Cerebellar nuclear complex (tissue), 1 donor: Measurements from ENCODE around the gene TMEM218.
"Not testable (repeated sequence)": the region's sequence is repeated elsewhere in the genome, so short reads cannot be mapped to it uniquely, and the experiment has no call there.

Source experiments
- DNase-seq, 2 experiments: peaks; one replicate each; lab custom pipeline; 2025; lab: John Stamatoyannopoulos, UW

Gene TMEM218

DNA sequence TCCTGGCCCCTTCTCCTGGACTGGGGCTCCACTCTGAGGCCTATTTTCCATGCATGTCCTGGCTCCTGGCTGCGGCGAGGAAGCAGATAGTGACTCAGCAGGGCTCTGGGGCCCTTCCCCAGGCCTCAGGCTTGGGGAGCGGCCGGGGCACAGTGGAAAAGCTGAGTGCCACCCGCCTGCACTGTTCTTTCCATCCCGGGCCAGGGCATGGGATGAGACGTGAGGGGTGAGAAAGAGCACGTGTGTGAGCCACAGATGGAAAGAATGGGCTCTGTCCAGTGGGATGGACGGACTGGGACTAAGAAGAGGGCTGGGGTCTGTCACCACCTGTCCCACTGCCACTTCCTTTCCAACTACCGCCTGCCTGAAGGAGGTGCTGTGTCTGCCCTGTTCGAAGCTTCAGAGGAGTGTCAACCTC, 35.5 kb downstream of the TMEM218 start:
- DNase-seq, result no peak

DNA sequence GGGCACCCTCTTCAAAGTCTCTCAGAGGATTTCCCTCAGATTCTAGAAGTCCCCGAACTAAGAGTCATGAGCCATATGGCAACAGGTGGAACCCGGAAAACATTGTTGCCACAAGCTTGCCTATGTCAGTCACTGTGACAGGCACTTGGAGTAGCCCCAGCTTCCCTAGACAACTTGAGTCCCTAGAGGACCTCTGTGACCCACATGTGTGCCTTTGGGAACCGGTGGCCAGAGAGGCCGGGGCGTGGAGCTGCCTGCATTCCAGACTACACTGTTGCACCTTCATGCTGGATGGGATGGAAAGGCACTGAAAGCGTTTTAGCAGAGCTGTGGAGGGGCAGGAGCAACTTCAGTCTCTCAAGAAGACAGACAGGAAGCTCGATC, 36.2 kb downstream of the TMEM218 start:
- DNase-seq, result no peak

DNA sequence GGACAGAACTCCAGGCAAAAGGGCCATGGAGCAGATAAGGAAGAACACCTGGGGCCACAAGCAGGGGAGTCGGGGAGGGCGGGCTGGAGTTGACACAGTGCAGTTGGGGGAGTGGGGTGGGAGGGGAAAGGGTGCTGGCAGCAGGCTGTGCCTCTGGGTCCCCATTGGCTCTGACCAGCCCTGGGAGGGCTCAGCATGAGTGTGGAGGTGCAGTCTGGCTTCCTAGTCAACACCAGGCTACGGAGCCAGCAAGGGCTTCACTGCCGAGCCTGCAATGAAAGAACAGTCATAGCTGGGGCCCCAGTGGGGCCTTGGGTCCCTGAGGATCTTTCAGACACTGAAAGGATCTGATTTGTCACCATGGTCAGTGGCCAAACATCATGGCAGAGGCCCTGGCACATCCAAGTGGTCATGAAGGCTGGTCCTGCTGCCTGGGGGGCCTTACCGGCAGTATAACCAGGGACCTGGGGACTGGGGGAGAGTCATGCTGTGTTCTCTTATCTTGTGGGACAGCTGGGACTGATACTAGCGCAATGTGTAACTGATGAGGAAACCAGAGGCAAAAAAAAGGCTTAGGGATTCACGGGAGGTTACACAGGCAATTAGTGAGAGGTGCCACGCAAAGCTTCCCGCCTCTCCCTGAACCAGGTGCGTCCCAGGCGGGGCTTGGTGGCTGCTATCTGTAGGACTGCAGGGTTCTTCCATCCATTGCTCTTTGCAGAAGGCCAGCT, 36.8 kb downstream of the TMEM218 start:
- no peak for DNase-seq

DNA sequence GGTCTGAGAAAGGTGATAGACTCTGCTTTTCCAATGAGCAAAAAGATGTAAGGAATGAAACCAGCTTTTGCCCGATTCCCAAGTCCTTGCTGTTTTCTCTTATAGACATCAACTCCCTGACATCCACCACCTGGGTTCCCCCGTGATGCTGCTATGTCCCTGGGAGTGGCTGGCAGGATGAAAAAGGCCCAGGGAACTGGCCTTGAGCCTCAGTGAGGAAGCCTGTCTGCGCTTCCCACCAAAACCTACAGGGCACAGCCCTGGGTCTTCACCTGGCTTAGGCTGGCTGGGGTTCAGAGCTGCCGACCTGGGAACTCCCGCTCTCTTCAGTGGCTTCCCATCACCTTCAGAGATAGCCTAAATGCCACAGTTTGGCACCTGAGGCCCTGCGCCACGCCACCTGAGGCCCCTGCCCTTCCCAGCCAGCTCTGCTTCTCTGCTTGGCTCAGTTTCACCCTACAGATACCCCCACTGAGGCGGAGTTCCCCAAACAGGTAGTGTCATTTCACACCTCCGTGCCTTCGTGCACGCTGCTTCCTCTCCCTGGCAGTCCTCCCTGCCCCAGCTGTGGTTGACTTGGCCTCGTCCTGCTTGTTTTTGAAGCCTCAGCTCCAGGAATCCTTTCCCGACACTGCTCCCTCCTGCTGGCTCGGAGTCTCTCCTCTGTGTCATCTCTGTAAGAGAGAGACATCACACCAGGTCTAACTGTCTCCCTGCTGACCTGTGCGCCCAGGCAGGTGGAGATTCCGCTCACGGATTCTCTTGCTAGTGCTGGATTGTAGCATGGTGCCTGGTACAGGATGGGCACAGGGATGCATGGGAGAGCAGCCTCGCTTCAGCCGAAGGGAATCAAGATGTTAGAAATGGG, 37.6 kb downstream of the TMEM218 start:
- no peak for DNase-seq

DNA sequence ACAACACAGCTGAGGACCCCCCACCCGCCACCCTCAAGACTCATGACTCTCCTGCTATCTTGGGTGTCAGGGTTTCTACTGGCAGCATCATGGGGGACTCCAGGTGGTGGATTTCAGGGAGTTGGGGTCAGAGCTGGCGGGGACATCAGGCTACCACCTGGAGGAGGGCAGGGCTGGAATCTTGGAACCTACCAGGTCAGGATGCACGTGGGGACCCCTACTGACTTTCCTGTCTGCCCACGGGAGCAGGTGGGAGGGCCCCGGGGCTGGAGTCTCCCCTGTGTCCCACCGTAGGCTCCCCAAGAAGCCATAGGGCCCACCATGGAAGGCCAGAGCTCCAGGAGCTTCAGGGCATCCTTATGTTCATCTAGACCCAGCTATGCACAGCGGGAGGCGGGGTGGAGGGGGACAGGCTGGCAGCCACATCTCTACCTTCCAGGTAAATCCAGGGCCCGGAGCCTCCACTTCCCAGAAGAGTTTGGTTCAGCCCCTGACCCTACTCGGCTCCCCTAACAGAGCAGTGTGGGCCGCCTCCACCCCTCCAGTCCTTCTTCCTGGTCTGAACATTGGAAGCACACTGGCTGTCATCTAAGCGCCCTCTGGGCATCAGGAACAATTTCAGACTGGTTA, 38.4 kb downstream of the TMEM218 start:
- no peak for DNase-seq

DNA sequence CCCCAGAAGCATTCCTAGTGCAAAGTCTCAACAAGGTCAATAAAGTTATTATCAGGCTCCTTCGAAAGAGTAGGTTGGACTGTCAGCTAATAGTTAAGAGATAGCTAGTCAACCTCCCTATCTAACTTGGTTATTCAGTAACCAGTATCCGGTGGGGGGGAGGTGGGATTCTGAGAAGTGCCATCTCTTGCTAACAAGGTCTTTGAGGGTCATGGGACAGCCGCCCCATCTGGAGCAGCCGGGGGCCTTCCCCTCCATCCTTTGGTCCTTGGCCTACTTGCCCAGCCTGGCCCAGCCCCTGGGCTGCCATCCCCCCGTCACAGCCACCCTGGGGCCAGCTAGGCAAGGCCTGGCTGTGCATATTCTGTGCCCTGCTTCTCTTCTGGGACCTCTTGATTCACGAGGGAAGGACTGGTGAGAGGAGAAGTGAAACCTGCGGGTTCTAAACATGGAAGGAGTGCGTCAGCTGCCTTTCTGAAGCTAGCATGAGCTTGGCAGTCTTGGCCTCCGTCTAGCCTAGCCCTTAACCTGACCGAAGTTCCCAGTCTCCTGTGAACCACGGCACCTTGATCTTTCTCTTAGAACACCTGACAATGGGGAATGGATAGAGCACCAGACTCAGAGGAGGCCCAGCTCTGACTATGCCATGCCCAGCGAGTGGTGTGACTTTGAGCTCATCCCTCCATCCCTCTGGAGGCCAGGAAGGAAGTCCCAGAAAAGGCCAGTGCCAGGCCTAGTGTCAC, 39.0 kb downstream of the TMEM218 start:
- DNase-seq, result no peak

DNA sequence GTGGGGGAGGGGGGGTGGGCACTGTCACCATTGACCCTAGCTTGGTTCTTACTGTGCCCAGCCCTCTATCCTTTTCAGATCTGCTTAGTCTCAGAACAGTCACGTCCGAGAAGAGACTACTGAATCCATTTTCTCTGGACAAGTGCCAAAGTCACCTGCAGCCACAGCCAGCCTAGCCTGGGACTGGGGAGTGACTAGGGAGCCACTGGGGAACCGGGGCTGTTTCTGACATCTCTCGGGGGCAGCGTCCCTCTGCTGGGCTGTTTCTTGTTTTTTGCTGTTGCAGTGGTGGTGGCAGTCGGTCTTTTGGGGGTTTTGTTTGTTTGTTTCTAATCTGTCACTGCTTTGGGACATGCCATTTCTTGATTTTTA, 39.6 kb downstream of the TMEM218 start:
- DNase-seq, result no peak

DNA sequence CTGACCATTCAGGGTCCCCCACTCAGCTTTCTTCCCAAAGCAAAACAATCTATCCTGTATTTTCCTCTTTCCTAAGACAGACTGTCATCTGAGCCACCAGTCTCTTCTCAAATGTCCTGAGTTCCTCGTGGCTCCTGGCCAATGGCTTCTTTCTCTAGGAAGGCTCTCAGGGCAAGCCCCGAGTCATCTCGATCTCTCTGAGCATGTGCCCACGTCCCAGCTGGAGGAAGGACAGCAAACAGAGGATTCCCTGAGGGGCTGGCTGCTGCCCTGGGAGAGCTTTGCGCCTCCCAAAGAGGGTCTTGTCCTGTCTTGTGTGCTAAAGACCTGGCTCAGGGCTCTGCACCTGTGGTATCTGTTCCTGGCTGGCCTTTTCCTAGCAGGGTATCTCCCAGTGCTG, 40.0 kb downstream of the TMEM218 start:
- DNase-seq, result no peak

DNA sequence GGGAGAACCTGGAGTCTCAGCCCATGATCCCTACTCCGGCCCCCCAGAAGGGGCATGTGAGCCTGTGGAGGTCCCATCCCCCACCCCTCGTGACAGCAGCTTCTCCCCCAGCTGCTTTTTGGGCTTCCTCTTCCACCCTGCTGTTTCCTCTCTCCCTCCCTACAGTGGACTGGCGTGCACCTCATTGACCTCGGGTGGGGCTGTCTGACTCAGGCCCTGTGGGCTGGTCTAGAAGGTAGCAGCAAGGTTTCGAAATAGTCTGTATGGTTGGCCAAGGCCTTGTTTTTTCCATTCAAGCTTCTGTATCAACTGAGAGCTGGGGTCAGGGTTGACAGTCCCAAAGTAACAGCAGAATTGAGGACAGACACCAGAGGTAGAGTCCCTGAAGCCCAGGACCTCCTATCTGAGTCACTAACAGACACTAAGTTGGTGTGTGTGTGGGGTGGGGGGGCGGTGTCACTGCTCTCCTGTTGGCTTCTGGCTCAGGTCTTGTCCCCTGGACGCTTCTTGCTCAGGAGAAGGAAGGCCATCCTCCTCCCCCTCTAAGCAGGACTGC, 40.6 kb downstream of the TMEM218 start:
- no peak for DNase-seq

DNA sequence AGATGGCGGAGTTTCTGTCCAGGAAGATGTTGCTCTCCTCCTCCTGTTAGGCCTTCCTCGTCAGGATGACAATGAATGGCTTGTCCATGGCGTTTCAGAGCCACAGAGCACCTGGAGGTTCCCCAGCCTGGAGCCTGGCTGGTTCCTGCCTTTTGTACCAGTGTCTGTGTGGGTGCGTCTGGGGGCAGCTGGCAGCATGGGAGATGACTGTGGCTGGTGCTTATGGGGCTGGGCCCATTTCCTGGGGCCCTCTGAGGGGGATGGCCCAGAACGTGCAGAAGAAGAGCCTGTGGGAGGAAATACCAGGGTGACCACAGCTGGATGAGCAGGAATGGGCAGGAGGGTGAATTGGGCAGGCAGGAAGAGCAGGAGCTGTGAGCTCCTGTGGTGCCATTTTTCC, 41.6 kb downstream of the TMEM218 start:
- no peak for DNase-seq

DNA sequence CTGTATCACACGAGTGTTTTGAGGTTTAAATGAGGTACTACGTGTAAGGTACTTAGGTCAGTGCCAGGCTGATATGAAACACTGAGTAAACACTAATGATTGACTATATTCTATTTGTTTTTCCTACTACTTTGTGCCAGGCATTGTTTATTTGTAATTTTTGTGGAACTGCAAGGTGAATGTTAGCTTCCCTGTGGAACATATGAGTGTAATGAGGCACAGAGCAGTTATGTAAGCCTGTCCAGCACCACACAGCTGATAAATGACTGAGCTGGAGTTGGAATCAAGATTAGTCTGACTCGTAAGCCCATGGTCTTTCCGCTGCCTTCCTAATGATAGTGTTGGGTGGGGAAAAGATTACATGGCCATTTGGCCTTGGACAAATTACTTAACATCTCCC, 42.4 kb downstream of the TMEM218 start:
- DNase-seq, result no peak

DNA sequence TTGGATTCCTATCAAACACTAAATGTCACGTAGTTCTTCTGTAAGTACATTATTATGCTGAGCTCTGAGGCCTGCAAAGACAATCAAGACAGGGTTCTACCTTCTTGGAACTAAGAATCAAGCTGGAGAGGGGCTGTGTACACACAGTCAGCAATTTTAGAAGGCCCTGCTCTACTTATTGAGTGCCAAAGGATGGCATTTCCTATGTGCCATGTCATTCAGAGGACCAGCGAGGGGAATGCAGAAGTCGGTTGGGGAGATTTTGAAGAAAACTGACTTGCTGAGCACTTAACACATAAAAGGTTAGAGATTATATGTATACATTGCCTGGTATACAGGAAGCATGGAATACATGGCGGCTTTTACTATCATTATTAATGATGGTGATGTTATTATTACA, 43.1 kb downstream of the TMEM218 start:
- no peak for DNase-seq

DNA sequence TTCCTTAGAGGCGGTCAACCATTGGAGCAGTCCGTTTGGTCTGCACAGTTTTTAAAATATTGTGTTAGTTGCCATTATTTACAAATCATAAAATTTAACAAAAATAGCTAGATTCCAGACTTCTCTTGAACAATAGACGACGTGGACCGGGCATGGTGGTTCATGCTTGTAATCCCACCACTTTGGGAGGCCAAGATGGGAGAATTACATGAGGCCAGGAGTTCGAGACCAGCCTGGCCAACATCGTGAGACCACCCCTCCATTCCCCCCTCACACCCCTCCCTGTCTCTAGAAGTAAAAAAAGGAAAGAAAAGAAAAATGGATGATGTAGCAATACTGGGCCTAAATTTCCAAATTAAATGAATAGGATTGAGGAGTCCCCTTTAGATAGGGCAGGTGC, 47.4 kb downstream of the TMEM218 start:
- DNase-seq, result no peak

DNA sequence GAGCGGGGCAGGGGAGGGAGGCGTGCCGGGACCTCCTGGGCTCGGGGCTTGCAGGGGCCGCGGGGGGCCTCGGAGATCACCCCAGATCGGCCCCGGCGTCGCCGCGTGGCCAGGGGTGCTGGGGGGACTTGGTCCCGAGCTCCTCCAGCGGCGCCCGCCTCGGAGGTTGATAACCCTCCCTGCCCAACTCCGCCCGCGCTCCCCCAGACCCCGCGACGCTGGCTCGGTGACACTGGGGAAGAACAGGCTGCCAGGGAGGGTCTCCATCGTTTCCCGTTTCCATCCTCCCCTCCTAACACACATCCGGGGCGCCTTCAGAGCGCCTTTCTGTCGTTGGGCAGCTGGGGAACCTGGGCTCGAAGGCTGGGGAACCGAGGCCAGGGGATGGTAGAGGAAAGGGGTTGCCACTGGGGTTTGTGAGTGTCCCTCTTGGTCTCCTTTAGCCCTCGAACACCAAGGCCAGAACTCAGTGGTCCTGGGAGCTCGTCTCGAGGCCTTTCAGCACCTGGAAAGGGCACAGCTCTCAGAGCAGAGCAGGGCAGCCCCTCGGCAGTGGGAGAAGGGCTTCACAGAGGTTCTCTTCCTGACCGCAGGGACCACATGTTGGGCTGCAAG, 47.9 kb downstream of the TMEM218 start:
- DNase-seq, result no peak

DNA sequence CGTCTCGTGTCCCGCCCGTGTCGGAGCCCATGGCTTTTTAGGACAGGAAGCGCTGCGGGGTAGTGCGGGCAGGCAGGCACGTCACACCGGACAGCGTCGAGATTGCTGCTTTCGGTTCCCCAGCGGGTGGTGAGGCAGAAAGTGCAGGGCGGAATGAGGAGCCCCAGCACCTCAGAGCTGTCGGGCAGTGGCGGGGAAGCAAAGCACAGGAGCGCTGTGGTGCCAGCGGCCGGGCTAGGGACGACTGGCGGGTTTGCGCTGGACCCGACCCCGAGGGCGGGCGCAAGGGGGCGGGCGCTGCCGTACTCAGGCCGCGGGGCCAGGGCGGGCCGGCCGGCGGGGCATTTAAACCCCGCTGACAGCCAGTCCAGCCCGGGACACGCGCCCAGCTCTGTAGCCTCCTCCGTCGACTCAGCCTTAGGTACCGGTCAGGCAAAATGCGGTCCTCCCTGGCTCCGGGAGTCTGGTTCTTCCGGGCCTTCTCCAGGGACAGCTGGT, 48.4 kb downstream of the TMEM218 start, which contains the start of gene SLC37A2:
TSS of gene SLC37A2 (plus strand) at position 375 of the 498 bp plus-strand sequence. CDS start at position 438, 63 bp downstream.
- no peak for DNase-seq

DNA sequence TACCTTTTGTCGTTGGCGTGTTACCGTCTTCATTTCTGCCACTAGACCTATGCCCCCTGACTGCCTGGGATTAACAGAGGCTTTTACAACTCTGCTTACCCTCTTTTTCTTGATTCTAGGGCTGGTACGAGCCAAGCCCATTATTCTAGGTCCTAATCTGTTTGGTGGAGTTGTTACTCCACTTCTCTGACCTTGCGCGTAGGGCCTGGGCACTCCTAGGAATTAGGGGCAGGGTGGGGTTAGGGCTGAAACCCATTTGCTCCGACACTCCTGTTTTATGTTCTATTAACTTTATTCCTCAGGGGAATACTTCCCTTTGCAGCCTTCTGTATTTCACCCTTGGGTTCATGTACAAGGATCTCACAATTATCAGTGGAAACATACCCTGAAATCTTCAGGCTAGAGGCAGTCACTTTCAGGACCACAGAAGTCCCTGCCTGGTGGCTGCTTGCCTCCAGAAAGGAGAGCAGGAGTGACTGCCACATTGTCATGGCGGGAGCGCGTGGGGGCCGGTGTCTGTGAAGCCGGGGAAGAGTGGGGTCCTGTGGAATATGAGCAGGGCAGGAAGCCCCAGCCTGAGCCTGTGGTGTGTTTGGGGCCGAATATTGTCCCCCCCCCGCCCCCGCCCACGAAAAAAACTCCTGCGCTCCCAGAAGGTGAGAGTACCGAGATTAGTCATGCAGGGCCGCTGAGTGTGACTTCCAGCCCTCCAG, 49.1 kb downstream of the TMEM218 start:
- DNase-seq, result no peak

DNA sequence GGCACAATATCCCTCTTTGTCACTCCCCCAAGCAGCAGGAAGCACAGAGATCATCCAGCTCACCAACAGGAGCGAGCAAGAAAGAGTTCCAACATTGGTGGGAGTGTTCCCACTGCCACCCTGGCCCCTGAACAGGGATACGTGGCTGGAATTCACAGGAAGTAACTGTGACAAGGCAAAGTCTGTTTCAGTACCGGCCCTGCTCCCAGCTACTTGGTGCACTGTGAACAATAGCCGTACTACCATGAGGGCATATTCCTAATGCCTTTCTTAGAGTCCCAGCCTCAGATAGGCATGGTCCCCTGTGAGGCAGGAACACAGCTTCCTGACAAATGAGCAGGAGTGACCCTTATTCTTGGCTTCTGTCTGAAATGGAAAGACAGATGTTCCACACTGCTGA, 50.1 kb downstream of the TMEM218 start:
- DNase-seq, result no peak

DNA sequence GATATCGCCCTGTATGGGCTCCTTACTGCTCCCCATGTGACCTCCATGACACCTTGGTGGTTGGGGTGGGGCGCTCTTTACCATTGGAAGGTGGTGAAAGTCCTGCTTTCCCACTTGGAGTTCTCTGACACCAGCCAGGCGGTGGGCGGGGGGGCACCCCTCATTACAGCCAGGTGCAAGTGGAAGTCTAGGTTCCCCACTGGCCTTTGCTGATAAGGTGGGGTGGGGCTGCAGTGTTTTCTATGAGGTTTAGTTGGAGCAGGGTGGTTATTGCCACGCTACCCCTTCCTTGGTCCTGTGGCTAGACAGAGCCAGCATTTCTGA, 53.8 kb downstream of the TMEM218 start:
- DNase-seq, result no peak

DNA sequence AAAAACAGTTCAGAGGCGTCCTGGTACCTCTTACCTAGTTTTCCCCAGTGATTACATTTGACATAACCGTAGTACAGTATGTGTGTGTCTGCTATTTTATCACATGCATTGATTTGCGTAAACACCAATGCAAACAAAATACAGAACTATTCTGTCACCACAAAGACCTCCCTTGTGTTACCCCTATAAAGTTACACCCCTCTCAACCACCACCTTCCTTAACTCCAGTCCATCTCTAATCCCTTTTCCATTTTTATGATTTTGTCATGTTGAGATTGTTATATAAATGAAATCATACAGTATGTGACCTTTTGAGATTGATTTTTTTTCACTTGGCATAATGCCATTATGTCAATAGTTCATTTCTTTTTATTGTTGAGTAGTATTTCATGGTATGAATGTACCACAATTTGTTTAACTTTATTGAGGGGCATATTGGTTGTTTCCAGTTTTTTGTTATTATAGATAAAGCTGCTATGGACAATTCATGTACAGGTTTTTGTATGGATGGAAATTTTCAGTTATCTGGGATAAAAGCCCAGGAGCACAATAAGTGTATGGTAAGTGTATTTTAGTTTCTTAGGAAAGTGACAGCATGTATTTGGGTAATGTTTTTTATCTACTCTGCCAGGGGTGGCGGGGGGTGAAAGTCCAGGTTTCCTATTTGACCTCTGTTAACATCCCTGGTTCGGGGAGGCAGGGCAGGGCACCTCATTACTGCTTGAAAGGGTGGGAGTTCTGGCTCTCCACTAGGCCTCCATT, 54.3 kb downstream of the TMEM218 start:
- DNase-seq, result no peak

DNA sequence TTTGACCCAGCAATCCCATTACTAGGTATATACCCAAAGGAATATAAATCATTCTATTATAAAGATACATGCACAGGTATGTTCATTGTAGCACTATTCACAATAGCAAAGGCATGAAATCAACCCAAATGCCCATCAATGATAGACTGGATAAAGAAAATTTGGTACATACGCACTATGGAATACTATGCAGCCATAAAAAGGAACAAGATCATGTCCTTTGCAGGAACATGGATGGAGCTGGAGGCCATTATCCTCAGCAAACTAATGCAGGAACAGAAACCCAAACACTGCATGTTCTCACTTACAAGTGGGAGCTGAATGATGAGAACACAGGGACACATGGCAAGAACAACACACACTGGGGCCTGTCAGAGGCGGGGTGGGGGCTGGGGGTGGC, 55.3 kb downstream of the TMEM218 start:
- not testable (repeated sequence) for DNase-seq
